Right atrium auricular region (tissue), 2 donors: Measurements from ENCODE around the gene C16orf74. TPM values are rescaled to one million over a fixed set of nuclear protein-coding genes. Genes with fewer than 3 reads are reported as not detected.

Source experiments
- DNase-seq: peaks from one replicate; pipeline ENCODE4 v3.0.0-alpha.2; 2019; ENCODE audit warnings: low spot score
- H3K27ac ChIP-seq, 2 donors: fragments of 200-600 bp; sonication (generic); 1 replicate in 1 of 2; 2 replicates in 1 of 2; pipeline ENCODE4 v1.5.1; 2016 to 2019
- H3K27me3 ChIP-seq, 2 donors: fragments of 200-600 bp; sonication (generic); one replicate each; pipeline versions ENCODE4 v1.5.1 to v1.6.0; 2017 to 2019
- H3K36me3 ChIP-seq: fragments of 200-600 bp; sonication (generic); one replicate; pipeline ENCODE4 v1.5.1; 2016
- H3K4me1 ChIP-seq, 2 donors: fragments of 200-600 bp; sonication (generic); one replicate each; pipeline versions ENCODE4 v1.5.1 to v1.6.0; 2017 to 2019
- H3K4me3 ChIP-seq, 2 donors: fragments of 200-600 bp; sonication (generic); 1 replicate in 1 of 2; 2 replicates in 1 of 2; pipeline ENCODE4 v1.5.1; 2017 to 2019; ENCODE audit warnings: mild to moderate bottlenecking in 1 of 2, moderate library complexity in 1 of 2
- H3K9me3 ChIP-seq, 2 donors: fragments of 200-600 bp; sonication (generic); one replicate each; pipeline ENCODE4 v1.5.1; 2019
- CTCF ChIP-seq, 2 donors: fragments of 200-600 bp; sonication (generic); IDR thresholded peaks; one replicate each; pipeline ENCODE4 v1.5.1; 2019; ENCODE audit warnings: antibody characterized with exemption in 2 of 2
- total RNA-seq, 2 donors: library from RNA; depleted of rRNA; stranded (reverse); fragments of >200 nt; gene quantifications; one replicate each; pipeline ENCODE4 v1.1.0, GENCODE V29; 2016

C16orf74 gene
- total RNA-seq, 2 donors from 2014 or later: 0.79 to 1.4 TPM

DNA sequence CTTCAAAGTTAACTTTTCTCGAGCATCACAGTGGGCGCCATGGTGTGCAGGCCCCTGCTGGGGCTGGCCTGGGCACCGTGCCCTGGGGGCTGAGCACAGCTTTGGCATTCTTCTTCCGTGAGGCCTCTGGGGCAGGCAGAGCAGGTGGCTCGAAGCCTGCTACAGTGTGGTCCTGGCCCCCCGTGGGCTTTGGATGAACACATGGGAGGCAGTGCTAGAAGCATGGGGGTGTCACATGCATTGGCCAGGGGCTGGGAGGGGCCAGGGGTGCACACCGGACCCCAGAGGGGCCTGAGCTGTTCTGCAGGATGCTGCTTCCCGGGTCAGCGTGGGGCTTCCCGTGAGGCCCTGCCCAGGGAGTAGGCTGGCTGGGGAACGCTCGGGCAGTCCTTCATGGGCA, 12.1 kb upstream of the C16orf74 start:
- no peaks in the 10 kb centered on the region for H3K36me3 ChIP-seq
- H3K27me3 ChIP-seq: no peaks in the 10 kb centered on the region
- no peaks in the 10 kb centered on the region for H3K9me3 ChIP-seq
- no peak for TF ChIP-seq CTCF (IDR thresholded peaks at IDR 0.05)
- no peak for DNase-seq
- H3K4me1 ChIP-seq: no peaks in the 10 kb centered on the region
- H3K4me3 ChIP-seq: no peak overlapping the region
- no peak overlapping the region for H3K27ac ChIP-seq

GRCh38 chr16:85761861-85762260, 11.0 kb upstream of the C16orf74 start:
- H3K4me1 ChIP-seq: no peaks in the 10 kb centered on the region
- H3K27me3 ChIP-seq: no peaks in the 10 kb centered on the region
- TF ChIP-seq CTCF (IDR thresholded peaks at IDR 0.05): no peak
- no peaks in the 10 kb centered on the region for H3K36me3 ChIP-seq
- no peak overlapping the region for H3K27ac ChIP-seq
- H3K9me3 ChIP-seq: no peaks in the 10 kb centered on the region
- H3K4me3 ChIP-seq: no peak overlapping the region
- DNase-seq: no peak

- Histone ChIP-seq H3K9me3 (no peaks in the 10 kb centered on the region), H3K27ac (no peak overlapping the region), H3K4me1 (no peaks in the 10 kb centered on the region), H3K36me3 (no peaks in the 10 kb centered on the region), H3K27me3 (no peaks in the 10 kb centered on the region), H3K4me3 (no peak overlapping the region)
- no peak for TF ChIP-seq CTCF (IDR thresholded peaks at IDR 0.05)
- DNase-seq: no peak
Measured at GRCh38 chr16:85759631-85760419, 8.9 kb upstream of the C16orf74 start.

GRCh38 chr16:85759136-85759535, 8.2 kb upstream of the C16orf74 start:
- no peaks in the 10 kb centered on the region for H3K36me3 ChIP-seq
- no peaks in the 10 kb centered on the region for H3K27me3 ChIP-seq
- H3K27ac ChIP-seq: no peak overlapping the region
- no peak overlapping the region for H3K4me3 ChIP-seq
- no peak for DNase-seq
- no peaks in the 10 kb centered on the region for H3K9me3 ChIP-seq
- TF ChIP-seq CTCF (IDR thresholded peaks at IDR 0.05): no peak
- H3K4me1 ChIP-seq: no peaks in the 10 kb centered on the region

DNA sequence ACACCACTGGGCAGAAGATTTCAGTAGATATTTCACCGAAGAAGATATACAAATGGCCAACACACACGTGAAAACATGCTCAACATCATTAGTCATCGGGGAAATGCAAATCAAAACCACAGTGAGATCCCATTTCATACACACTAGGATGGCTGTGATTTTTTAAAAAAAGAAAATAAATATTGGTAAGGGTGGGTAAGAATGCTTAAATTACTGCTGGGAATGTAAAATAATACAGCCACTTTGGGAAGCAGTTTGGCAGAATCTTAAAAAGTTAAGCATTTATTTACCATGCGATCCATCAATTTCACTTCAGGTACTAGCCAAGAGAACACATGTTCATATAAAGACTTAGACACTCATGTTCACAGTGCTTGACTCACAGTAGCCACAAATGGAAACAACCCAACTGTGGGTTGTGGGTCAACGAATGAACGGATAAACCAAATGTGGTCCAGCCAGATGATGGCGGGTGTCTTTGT, 6.5 kb upstream of the C16orf74 start:
- TF ChIP-seq CTCF (IDR thresholded peaks at IDR 0.05): no peak
- no peak for DNase-seq
- Histone ChIP-seq H3K27me3 (no peaks in the 10 kb centered on the region), H3K27ac (no peak overlapping the region), H3K9me3 (no peaks in the 10 kb centered on the region), H3K4me1 (peaks cover 0 to 4% of the 10 kb centered on the region in 2 donors), H3K4me3 (no peak overlapping the region), H3K36me3 (no peaks in the 10 kb centered on the region)
